WTC11 (cell line): ENCODE results near the gene SYT8. TPM values are rescaled to one million over a fixed set of nuclear protein-coding genes. Genes with fewer than 3 reads are reported as not detected.

Source experiments
- ATAC-seq: fragments of 200-7000 bp; cut with Tn5 transposase; 2 replicates; pipeline ENCODE4 v1.10.0; 2021; ENCODE audit warnings: mild to moderate bottlenecking, moderate library complexity
- CTCF ChIA-PET: fragments of 300-600 bp; sonication (Branson Sonifier 250); formaldehyde crosslinking; loops from one replicate; lab custom pipeline; 2021; ENCODE audit warnings: antibody characterized with exemption; lab: Charles Lee
- POLR2A ChIA-PET: fragments of 350-600 bp; sonication (Branson Sonifier 250); formaldehyde crosslinking; loops from one replicate; lab custom pipeline; 2021; ENCODE audit warnings: antibody characterized with exemption; lab: Charles Lee
- DNase-seq: peaks from one replicate; pipeline ENCODE4 v3.0.0; 2021; ENCODE audit warnings: low spot score
- H3K27ac Mint-ChIP-seq: 2 replicates; pipeline ENCODE4 v1.8.0; 2021; ENCODE audit warnings: mixed read lengths
- H3K27me3 Mint-ChIP-seq: 2 replicates; pipeline ENCODE4 v1.8.0; 2021; ENCODE audit warnings: low read depth, mild to moderate bottlenecking, moderate library complexity, mixed read lengths
- H3K36me3 Mint-ChIP-seq: 2 replicates; pipeline ENCODE4 v1.8.0; 2021; ENCODE audit warnings: mixed read lengths
- H3K4me1 Mint-ChIP-seq: 2 replicates; pipeline ENCODE4 v1.8.0; 2022; ENCODE audit warnings: mixed read lengths
- H3K4me3 Mint-ChIP-seq: 2 replicates; pipeline ENCODE4 v1.8.0; 2021; ENCODE audit warnings: mild to moderate bottlenecking, moderate library complexity, mixed read lengths
- H3K9me3 Mint-ChIP-seq: 2 replicates; pipeline ENCODE4 v1.8.0; 2021; ENCODE audit warnings: mixed read lengths
- EMX1 ChIP-seq: fragments of 250-450 bp; sonication (Bioruptor Pico); IDR thresholded peaks from 2 replicates; pipeline ENCODE4 v1.8.0; 2021; ENCODE audit warnings: mild to moderate bottlenecking
- ESRRA ChIP-seq: sonication (generic); formaldehyde crosslinking; IDR thresholded peaks from 2 replicates; pipeline ENCODE4 v1.8.1; 2022; ENCODE audit warnings: mild to moderate bottlenecking, missing genetic modification reagents, borderline replicate concordance
- NFATC4 ChIP-seq: fragments of 250-450 bp; sonication (Bioruptor Pico); IDR thresholded peaks from 2 replicates; pipeline ENCODE4 v1.9.0; 2021; ENCODE audit warnings: mild to moderate bottlenecking
- NFYB ChIP-seq: sonication (generic); formaldehyde crosslinking; conservative IDR thresholded peaks from 2 replicates; pipeline ENCODE4 v1.8.0; 2022; ENCODE audit warnings: low read depth, missing genetic modification reagents
- SMAD4 ChIP-seq: sonication (generic); formaldehyde crosslinking; IDR thresholded peaks from 2 replicates; pipeline ENCODE4 v1.8.0; 2022; ENCODE audit warnings: mild to moderate bottlenecking, missing genetic modification reagents
- TEAD4 ChIP-seq: sonication (generic); formaldehyde crosslinking; IDR thresholded peaks from 2 replicates; pipeline ENCODE4 v1.8.0; 2022; ENCODE audit warnings: mild to moderate bottlenecking, missing genetic modification reagents
- ZNF219 ChIP-seq: sonication (generic); formaldehyde crosslinking; IDR thresholded peaks from 2 replicates; pipeline ENCODE4 v1.8.0; 2023; ENCODE audit warnings: missing genetic modification reagents, mild to moderate bottlenecking, borderline replicate concordance
- ZNF232 ChIP-seq: sonication (generic); formaldehyde crosslinking; IDR thresholded peaks from 2 replicates; pipeline ENCODE4 v1.8.0; 2022; ENCODE audit warnings: mild to moderate bottlenecking, missing genetic modification reagents
- ZNF317 ChIP-seq: sonication (generic); formaldehyde crosslinking; IDR thresholded peaks from 2 replicates; pipeline ENCODE4 v1.8.1; 2023; ENCODE audit warnings: low read depth, mild to moderate bottlenecking, moderate library complexity, missing genetic modification reagents, borderline replicate concordance
- ZNF416 ChIP-seq: fragments of 250-450 bp; sonication (Bioruptor Pico); IDR thresholded peaks from 2 replicates; pipeline ENCODE4 v1.9.0; 2021; ENCODE audit warnings: mild to moderate bottlenecking, inconsistent platforms
- ZNF671 ChIP-seq: fragments of 250-450 bp; sonication (Bioruptor Pico); IDR thresholded peaks from 2 replicates; pipeline ENCODE4 v1.8.0; 2021; ENCODE audit warnings: mild to moderate bottlenecking
- total RNA-seq: library from RNA; stranded (reverse); gene quantifications from 3 replicates; pipeline ENCODE4 v1.2.3, GENCODE V29; 2021
- TF ChIP-seq, protein P1 (sequence below): fragments of 250-450 bp; sonication (Bioruptor Pico); IDR thresholded peaks from 2 replicates; pipeline ENCODE4 v2.1.2; 2022; ENCODE audit warnings: mild to moderate bottlenecking, moderate library complexity
- TF ChIP-seq, protein P2 (sequence below): sonication (generic); formaldehyde crosslinking; IDR thresholded peaks from 2 replicates; pipeline ENCODE4 v1.8.1; 2022; ENCODE audit warnings: low read depth, missing genetic modification reagents, borderline replicate concordance
- TF ChIP-seq, protein P3 (sequence below): fragments of 250-450 bp; sonication (Bioruptor Pico); IDR thresholded peaks from 2 replicates; pipeline ENCODE4 v1.9.0; 2021; ENCODE audit warnings: mild to moderate bottlenecking
- TF ChIP-seq, protein P4 (sequence below): sonication (generic); formaldehyde crosslinking; IDR thresholded peaks from 2 replicates; pipeline ENCODE4 v1.8.1; 2022; ENCODE audit warnings: low read depth, mild to moderate bottlenecking, moderate library complexity, missing genetic modification reagents, borderline replicate concordance
- TF ChIP-seq, protein P5 (sequence below): sonication (generic); formaldehyde crosslinking; IDR thresholded peaks from 2 replicates; pipeline ENCODE4 v1.8.1; 2022; ENCODE audit warnings: missing genetic modification reagents, borderline replicate concordance
- TF ChIP-seq, protein P6 (sequence below): sonication (generic); formaldehyde crosslinking; IDR thresholded peaks from 2 replicates; pipeline ENCODE4 v1.8.0; 2023; ENCODE audit warnings: missing genetic modification reagents
- TF ChIP-seq, protein P7 (sequence below): sonication (generic); formaldehyde crosslinking; conservative IDR thresholded peaks from 2 replicates; pipeline ENCODE4 v1.8.1; 2022; ENCODE audit warnings: mild to moderate bottlenecking, missing genetic modification reagents
- TF ChIP-seq, protein P8 (sequence below): sonication (generic); formaldehyde crosslinking; IDR thresholded peaks from 2 replicates; pipeline ENCODE4 v1.8.0; 2022; ENCODE audit warnings: mild to moderate bottlenecking, missing genetic modification reagents
- TF ChIP-seq, protein P9 (sequence below): sonication (generic); formaldehyde crosslinking; IDR thresholded peaks from 2 replicates; pipeline ENCODE4 v1.8.1; 2023; ENCODE audit warnings: mild to moderate bottlenecking, missing genetic modification reagents, borderline replicate concordance

SYT8 gene
- total RNA-seq, 1 experiment from 2014 or later: 0.37 TPM

DNA sequence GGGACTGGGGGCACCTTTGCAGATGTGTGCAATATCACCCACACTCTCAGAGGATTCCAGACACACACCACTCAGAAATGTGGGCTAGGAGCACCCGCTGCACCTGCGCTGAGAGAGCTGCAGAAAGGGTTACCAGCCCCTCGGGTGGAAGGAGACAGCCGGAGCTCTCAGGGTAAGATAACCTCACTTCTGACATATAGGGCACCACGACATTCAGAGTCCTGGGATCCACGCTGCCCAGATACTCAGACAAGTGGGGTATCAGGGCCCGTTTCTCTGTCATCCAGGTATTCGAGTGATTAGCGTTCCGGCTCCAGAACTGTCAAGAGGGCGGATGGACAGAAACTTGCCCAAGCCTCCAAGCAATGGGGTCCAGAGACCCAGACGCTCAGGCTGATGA, 6.2 kb upstream of the SYT8 start:
- no peak for ATAC-seq
- DNase-seq: no peak
- no peak overlapping the region for H3K27ac Mint-ChIP-seq

DNA sequence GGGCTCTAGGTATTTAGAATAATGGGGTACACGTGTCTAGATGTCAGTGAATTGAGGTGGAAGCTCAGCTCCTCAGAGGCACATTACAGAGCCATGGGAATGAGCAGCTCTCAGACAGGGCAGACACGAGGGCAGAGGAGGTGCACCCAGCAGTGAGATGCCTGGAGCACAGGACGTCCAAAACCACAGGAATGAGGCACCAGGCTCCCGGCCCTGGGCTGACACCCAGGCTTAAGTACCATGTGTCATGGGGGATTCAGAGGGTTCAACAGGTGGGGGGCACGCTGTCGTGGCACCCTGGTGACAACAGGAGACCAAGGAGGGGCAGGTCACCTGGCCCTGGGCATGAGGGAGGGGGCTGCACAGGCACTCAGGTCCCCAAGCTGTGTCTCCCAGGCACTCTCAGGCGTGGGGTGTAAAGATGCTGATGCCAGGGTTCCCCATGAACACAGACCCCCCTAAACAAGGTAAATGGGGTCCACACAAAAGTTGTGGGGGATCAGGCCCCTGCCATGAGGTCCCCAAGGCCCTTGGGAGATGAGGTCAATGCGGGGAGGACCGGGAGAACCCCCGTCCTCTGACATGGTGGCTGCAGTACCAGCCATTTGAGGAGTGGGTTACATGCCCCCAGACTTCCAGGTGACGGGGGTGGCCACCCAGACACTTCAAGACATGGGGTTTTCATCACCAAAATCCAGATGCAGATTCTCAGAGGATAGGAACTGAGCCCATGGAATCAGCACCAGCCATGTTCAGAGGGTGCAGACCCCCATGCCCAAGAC, 5.6 kb upstream of the SYT8 start:
- DNase-seq (no peak), ATAC-seq (no peak)
- H3K27ac Mint-ChIP-seq: no peak overlapping the region
- ChIA-PET POLR2A (no interaction called here), CTCF (interaction anchor here (0.6 to 7.8 kb wide), 6 partner anchors 19 to 321 kb away, joined by 3 to 271 read pairs (median 58); no protein-coding TSS in a partner anchor)
- H3K4me1 Mint-ChIP-seq: peaks cover 4% of the 10 kb centered on the region; the same call in 1 of the 2 replicates
- H3K36me3 Mint-ChIP-seq: no peaks in the 10 kb centered on the region
- peaks cover 5% of the 10 kb centered on the region for H3K27me3 Mint-ChIP-seq
- no peak overlapping the region for H3K4me3 Mint-ChIP-seq
- no peaks in the 10 kb centered on the region for H3K9me3 Mint-ChIP-seq
- no peak for TF ChIP-seq NFATC4 (CRISPR knock-in tag)
- no peak for TF ChIP-seq ZNF416
- TF ChIP-seq, protein P1, sequence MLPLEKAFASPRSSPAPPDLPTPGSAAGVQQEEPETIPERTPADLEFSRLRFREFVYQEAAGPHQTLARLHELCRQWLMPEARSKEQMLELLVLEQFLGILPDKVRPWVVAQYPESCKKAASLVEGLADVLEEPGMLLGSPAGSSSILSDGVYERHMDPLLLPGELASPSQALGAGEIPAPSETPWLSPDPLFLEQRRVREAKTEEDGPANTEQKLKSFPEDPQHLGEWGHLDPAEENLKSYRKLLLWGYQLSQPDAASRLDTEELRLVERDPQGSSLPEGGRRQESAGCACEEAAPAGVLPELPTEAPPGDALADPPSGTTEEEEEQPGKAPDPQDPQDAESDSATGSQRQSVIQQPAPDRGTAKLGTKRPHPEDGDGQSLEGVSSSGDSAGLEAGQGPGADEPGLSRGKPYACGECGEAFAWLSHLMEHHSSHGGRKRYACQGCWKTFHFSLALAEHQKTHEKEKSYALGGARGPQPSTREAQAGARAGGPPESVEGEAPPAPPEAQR (CRISPR knock-in tag): no peak
- TF ChIP-seq, protein P2, sequence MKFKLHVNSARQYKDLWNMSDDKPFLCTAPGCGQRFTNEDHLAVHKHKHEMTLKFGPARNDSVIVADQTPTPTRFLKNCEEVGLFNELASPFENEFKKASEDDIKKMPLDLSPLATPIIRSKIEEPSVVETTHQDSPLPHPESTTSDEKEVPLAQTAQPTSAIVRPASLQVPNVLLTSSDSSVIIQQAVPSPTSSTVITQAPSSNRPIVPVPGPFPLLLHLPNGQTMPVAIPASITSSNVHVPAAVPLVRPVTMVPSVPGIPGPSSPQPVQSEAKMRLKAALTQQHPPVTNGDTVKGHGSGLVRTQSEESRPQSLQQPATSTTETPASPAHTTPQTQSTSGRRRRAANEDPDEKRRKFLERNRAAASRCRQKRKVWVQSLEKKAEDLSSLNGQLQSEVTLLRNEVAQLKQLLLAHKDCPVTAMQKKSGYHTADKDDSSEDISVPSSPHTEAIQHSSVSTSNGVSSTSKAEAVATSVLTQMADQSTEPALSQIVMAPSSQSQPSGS (CRISPR knock-in tag): no peak
- TF ChIP-seq, protein P3, sequence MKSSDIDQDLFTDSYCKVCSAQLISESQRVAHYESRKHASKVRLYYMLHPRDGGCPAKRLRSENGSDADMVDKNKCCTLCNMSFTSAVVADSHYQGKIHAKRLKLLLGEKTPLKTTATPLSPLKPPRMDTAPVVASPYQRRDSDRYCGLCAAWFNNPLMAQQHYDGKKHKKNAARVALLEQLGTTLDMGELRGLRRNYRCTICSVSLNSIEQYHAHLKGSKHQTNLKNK (CRISPR knock-in tag): no peak
- TF ChIP-seq NFYB: no peak

More for the DNA sequence above, 6.2 kb upstream of the SYT8 start:
- Mint-ChIP-seq H3K36me3 (no peaks in the 10 kb centered on the region), H3K4me1 (peaks cover 4% of the 10 kb centered on the region; the same call in 1 of the 2 replicates), H3K4me3 (no peak overlapping the region), H3K9me3 (no peaks in the 10 kb centered on the region)
- POLR2A ChIA-PET: no interaction called here
- CTCF ChIA-PET: interaction anchor here (0.6 to 5.6 kb wide), 4 partner anchors 20 to 176 kb away, joined by 3 to 93 read pairs (median 14); no protein-coding TSS in a partner anchor
- TF ChIP-seq TEAD4 (CRISPR knock-in tag) (no peak), ZNF317 (no peak), EMX1 (CRISPR knock-in tag) (no peak), ZNF671 (CRISPR knock-in tag) (no peak), ZNF232 (no peak), SMAD4 (CRISPR knock-in tag) (no peak), ZNF219 (CRISPR knock-in tag) (no peak), ESRRA (CRISPR knock-in tag) (no peak)
- TF ChIP-seq, protein P4, sequence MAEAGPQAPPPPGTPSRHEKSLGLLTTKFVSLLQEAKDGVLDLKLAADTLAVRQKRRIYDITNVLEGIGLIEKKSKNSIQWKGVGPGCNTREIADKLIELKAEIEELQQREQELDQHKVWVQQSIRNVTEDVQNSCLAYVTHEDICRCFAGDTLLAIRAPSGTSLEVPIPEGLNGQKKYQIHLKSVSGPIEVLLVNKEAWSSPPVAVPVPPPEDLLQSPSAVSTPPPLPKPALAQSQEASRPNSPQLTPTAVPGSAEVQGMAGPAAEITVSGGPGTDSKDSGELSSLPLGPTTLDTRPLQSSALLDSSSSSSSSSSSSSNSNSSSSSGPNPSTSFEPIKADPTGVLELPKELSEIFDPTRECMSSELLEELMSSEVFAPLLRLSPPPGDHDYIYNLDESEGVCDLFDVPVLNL: no peak
- TF ChIP-seq, protein P5, sequence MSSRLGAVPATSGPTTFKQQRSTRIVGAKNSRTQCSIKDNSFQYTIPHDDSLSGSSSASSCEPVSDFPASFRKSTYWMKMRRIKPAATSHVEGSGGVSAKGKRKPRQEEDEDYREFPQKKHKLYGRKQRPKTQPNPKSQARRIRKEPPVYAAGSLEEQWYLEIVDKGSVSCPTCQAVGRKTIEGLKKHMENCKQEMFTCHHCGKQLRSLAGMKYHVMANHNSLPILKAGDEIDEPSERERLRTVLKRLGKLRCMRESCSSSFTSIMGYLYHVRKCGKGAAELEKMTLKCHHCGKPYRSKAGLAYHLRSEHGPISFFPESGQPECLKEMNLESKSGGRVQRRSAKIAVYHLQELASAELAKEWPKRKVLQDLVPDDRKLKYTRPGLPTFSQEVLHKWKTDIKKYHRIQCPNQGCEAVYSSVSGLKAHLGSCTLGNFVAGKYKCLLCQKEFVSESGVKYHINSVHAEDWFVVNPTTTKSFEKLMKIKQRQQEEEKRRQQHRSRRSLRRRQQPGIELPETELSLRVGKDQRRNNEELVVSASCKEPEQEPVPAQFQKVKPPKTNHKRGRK: no peak
- TF ChIP-seq, protein P6, sequence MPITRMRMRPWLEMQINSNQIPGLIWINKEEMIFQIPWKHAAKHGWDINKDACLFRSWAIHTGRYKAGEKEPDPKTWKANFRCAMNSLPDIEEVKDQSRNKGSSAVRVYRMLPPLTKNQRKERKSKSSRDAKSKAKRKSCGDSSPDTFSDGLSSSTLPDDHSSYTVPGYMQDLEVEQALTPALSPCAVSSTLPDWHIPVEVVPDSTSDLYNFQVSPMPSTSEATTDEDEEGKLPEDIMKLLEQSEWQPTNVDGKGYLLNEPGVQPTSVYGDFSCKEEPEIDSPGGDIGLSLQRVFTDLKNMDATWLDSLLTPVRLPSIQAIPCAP: no peak
- TF ChIP-seq, protein P7, sequence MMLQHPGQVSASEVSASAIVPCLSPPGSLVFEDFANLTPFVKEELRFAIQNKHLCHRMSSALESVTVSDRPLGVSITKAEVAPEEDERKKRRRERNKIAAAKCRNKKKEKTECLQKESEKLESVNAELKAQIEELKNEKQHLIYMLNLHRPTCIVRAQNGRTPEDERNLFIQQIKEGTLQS (CRISPR knock-in tag): no peak
- TF ChIP-seq, protein P3 (CRISPR knock-in tag): no peak
- TF ChIP-seq, protein P8, sequence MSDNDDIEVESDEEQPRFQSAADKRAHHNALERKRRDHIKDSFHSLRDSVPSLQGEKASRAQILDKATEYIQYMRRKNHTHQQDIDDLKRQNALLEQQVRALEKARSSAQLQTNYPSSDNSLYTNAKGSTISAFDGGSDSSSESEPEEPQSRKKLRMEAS (CRISPR knock-in tag): no peak
- TF ChIP-seq, protein P9, sequence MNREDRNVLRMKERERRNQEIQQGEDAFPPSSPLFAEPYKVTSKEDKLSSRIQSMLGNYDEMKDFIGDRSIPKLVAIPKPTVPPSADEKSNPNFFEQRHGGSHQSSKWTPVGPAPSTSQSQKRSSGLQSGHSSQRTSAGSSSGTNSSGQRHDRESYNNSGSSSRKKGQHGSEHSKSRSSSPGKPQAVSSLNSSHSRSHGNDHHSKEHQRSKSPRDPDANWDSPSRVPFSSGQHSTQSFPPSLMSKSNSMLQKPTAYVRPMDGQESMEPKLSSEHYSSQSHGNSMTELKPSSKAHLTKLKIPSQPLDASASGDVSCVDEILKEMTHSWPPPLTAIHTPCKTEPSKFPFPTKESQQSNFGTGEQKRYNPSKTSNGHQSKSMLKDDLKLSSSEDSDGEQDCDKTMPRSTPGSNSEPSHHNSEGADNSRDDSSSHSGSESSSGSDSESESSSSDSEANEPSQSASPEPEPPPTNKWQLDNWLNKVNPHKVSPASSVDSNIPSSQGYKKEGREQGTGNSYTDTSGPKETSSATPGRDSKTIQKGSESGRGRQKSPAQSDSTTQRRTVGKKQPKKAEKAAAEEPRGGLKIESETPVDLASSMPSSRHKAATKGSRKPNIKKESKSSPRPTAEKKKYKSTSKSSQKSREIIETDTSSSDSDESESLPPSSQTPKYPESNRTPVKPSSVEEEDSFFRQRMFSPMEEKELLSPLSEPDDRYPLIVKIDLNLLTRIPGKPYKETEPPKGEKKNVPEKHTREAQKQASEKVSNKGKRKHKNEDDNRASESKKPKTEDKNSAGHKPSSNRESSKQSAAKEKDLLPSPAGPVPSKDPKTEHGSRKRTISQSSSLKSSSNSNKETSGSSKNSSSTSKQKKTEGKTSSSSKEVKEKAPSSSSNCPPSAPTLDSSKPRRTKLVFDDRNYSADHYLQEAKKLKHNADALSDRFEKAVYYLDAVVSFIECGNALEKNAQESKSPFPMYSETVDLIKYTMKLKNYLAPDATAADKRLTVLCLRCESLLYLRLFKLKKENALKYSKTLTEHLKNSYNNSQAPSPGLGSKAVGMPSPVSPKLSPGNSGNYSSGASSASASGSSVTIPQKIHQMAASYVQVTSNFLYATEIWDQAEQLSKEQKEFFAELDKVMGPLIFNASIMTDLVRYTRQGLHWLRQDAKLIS (CRISPR knock-in tag): no peak
- TF ChIP-seq, all 79 proteins: peak for 0
- peaks cover 4% of the 10 kb centered on the region for H3K27me3 Mint-ChIP-seq
